Sigmoid colon (tissue), 7 donors: ENCODE measurements around the gene PTPN9. TPM values are rescaled to one million over a fixed set of nuclear protein-coding genes. Genes with fewer than 3 reads are reported as not detected.
"Not testable (repeated sequence)": the region's sequence is repeated elsewhere in the genome, so short reads cannot be mapped to it uniquely, and the experiment has no call there.

ENCODE experiments used
- DNase-seq: peaks from one replicate; pipeline ENCODE4 v3.0.0-alpha.2; 2019
- H3K27ac ChIP-seq, 4 donors: fragments of 200-600 bp; sonication (generic); one replicate each; pipeline ENCODE4 v1.5.1; 2016 to 2019; ENCODE audit warnings: mild to moderate bottlenecking in 1 of 4
- H3K27me3 ChIP-seq, 3 donors: fragments of 200-600 bp; sonication (generic); one replicate each; pipeline ENCODE4 v1.5.1; 2019; ENCODE audit warnings: mild to moderate bottlenecking in 1 of 3
- H3K36me3 ChIP-seq, 4 donors: fragments of 200-600 bp; sonication (generic); one replicate each; pipeline ENCODE4 v1.5.1; 2016 to 2019
- H3K4me1 ChIP-seq, 4 donors: fragments of 200-600 bp; sonication (generic); one replicate each; pipeline ENCODE4 v1.5.1; 2017 to 2019
- H3K4me3 ChIP-seq, 4 donors: fragments of 200-600 bp; sonication (generic); one replicate each; pipeline ENCODE4 v1.5.1; 2017 to 2019; ENCODE audit warnings: mild to moderate bottlenecking in 2 of 4, moderate library complexity in 1 of 4
- H3K9me3 ChIP-seq, 4 donors: fragments of 200-600 bp in 3 of 4; sonication (generic) in 3 of 4; one replicate each; pipeline versions ENCODE4 v1.5.1 to v1.6.1; 2013 to 2019
- CTCF ChIP-seq, 4 experiments: fragments of 450-650 bp in 3 of 4; fragments of 200-600 bp in 1 of 4; IDR thresholded peaks; one replicate each; pipeline ENCODE4 v1.5.1; 2016 to 2019; ENCODE audit warnings: antibody characterized with exemption in 4 of 4, mild to moderate bottlenecking in 3 of 4, moderate library complexity in 2 of 4
- EP300 ChIP-seq, 4 donors: sonication (generic); formaldehyde crosslinking; IDR thresholded peaks; one replicate each; pipeline ENCODE4 v1.6.1; 2017; ENCODE audit warnings: antibody characterized with exemption in 4 of 4
- POLR2A ChIP-seq, 2 donors: fragments of 450-650 bp; IDR thresholded peaks; one replicate each; pipeline ENCODE4 v1.6.1; 2016; ENCODE audit warnings: antibody characterized with exemption in 2 of 2, mild to moderate bottlenecking in 2 of 2, moderate library complexity in 2 of 2
- POLR2AphosphoS5 ChIP-seq, 4 donors: sonication (generic); formaldehyde crosslinking; IDR thresholded peaks; one replicate each; pipeline ENCODE4 v1.6.1; 2017; ENCODE audit warnings: antibody characterized with exemption in 4 of 4
- WGBS, 2 donors: extraction: QIAGEN DNeasy Blood & Tissue Kit; methylation state at CpG; one replicate each; pipeline ENCODE4 v1.1.7; 2013; 5-methylcytosine and 5-hydroxymethylcytosine counted together
- intact Hi-C: fragments of 100-400 bp; cut with DNase I; formaldehyde crosslinking; loops from one replicate; pipeline ENCODE4 v1.15.1; 2023
- polyA plus RNA-seq, 3 donors: library from polyadenylated mRNA; stranded (reverse); fragments of 200-250 nt; gene quantifications; one replicate each; pipeline ENCODE4 v1.2.3, GENCODE V29; 2013
- total RNA-seq, 4 donors: library from RNA; depleted of rRNA; stranded (reverse); fragments of >200 nt; gene quantifications; one replicate each; pipeline ENCODE4 v1.1.0, GENCODE V29; 2016
- donor health status: healthy with polysubstance abuse.
- donor health status: Bipolar disorder and iron deficiency.
- donor health status: healthy.

Gene PTPN9
- total and polyA plus RNA-seq, 7 donors: 12.2 to 23.1 (median 19.8) TPM

- H3K27ac ChIP-seq: peak overlapping the region in 1 of 4 donors; percentile 4
- peaks cover 0 to 16% (median 11%) of the 10 kb centered on the region in 4 donors for H3K4me1 ChIP-seq
- intact Hi-C loops: no loop called here
- H3K27me3 ChIP-seq: no peaks in the 10 kb centered on the region
- no peaks in the 10 kb centered on the region for H3K36me3 ChIP-seq
- no peak overlapping the region for H3K4me3 ChIP-seq
- H3K9me3 ChIP-seq: no peaks in the 10 kb centered on the region
- TF ChIP-seq CTCF (IDR thresholded peaks at IDR 0.05) (no peak), POLR2A (IDR thresholded peaks at IDR 0.05) (no peak), POLR2AphosphoS5 (IDR thresholded peaks at IDR 0.05) (no peak), EP300 (IDR thresholded peaks at IDR 0.05) (no peak)
- WGBS, 2 donors: 62 to 72% methylated on average over 4 of the region's 4 CpGs
- no peak for DNase-seq
Observed at GRCh38 chr15:75584121-75584520, 5.0 kb upstream of the PTPN9 start.

GRCh38 chr15:75583701-75584100 is 4.6 kb upstream of the PTPN9 start:
- 78 to 86% methylated on average over 5 of the region's 5 CpGs for WGBS, 2 donors
- Histone ChIP-seq H3K4me1 (peaks cover 0 to 16% (median 11%) of the 10 kb centered on the region in 4 donors), H3K27ac (peak overlapping the region in 1 of 4 donors; percentile 4), H3K9me3 (no peaks in the 10 kb centered on the region), H3K36me3 (no peaks in the 10 kb centered on the region), H3K27me3 (no peaks in the 10 kb centered on the region), H3K4me3 (no peak overlapping the region)
- intact Hi-C loops: no loop called here
- DNase-seq: no peak
- no peak for TF ChIP-seq CTCF (IDR thresholded peaks at IDR 0.05)
- TF ChIP-seq EP300 (IDR thresholded peaks at IDR 0.05): no peak
- no peak for TF ChIP-seq POLR2AphosphoS5 (IDR thresholded peaks at IDR 0.05)
- no peak for TF ChIP-seq POLR2A (IDR thresholded peaks at IDR 0.05)

- WGBS, 2 donors: 93 to 96% methylated on average over 5 of the region's 5 CpGs
- H3K27me3 ChIP-seq, H3K9me3 ChIP-seq, intact Hi-C loops, H3K27ac ChIP-seq, H3K36me3 ChIP-seq, H3K4me3 ChIP-seq, DNase-seq: not testable (repeated sequence)
- H3K4me1 ChIP-seq: peaks cover 0 to 16% (median 11%) of the 10 kb centered on the region in 4 donors
Observed at GRCh38 chr15:75582943-75583342, 3.8 kb upstream of the PTPN9 start.

- intact Hi-C loops: loop anchor here (2.0 to 10.0 kb wide), 3 partner anchors 46 to 214 kb away; partner anchors contain the start of genes MAN2C1, SIN3A and SNUPN
Observed at GRCh38 chr15:75578173-75578947, 755 bp downstream of the PTPN9 start.

More at GRCh38 chr15:75578173-75578947, 755 bp downstream of the PTPN9 start:
- no peak for DNase-seq
- peak overlapping the region; percentile 59 to 99 (median 94) for H3K4me3 ChIP-seq
- peaks cover 0 to 23% (median 17%) of the 10 kb centered on the region in 4 donors for H3K4me1 ChIP-seq
- no peaks in the 10 kb centered on the region for H3K9me3 ChIP-seq
- no peaks in the 10 kb centered on the region for H3K27me3 ChIP-seq
- H3K36me3 ChIP-seq: no peaks in the 10 kb centered on the region
- H3K27ac ChIP-seq: peak overlapping the region; percentile 89 to 92 (median 92)
- WGBS, 2 donors: 1% methylated on average over 77 of the region's 77 CpGs
- TF ChIP-seq POLR2AphosphoS5 (IDR thresholded peaks at IDR 0.05) (no peak), EP300 (IDR thresholded peaks at IDR 0.05) (no peak), CTCF (IDR thresholded peaks at IDR 0.05) (no peak), POLR2A (IDR thresholded peaks at IDR 0.05) (no peak)
